RWPE2 (cell line): ENCODE data around the gene FUNDC2.
"Not testable (repeated sequence)": the region's sequence is repeated elsewhere in the genome, so short reads cannot be mapped to it uniquely, and the experiment has no call there.

ENCODE experiments used
- ATAC-seq: fragments of 200-7000 bp; cut with Tn5 transposase; 3 replicates; pipeline ENCODE4 v1.9.1; 2021; ENCODE audit warnings: low read depth
- DNase-seq: peaks from one replicate; pipeline ENCODE4 v3.0.0-alpha.2; 2020; ENCODE audit warnings: low spot score
- H3K27ac ChIP-seq: fragments of 450-650 bp; 2 replicates; pipeline ENCODE4 v1.5.1; 2017; ENCODE audit warnings: mild to moderate bottlenecking; ENCODE audit not compliant: poor library complexity, severe bottlenecking
- H3K27me3 ChIP-seq: fragments of 250-450 bp; sonication (Bioruptor Pico); 2 replicates; pipeline ENCODE4 v1.5.1; 2021; ENCODE audit warnings: mild to moderate bottlenecking, moderate library complexity; ENCODE audit not compliant: insufficient read depth, poor library complexity, severe bottlenecking
- H3K36me3 ChIP-seq: fragments of 250-450 bp; sonication (Bioruptor Pico); 2 replicates; pipeline ENCODE4 v1.5.1; 2020; ENCODE audit warnings: low read depth, mild to moderate bottlenecking, moderate library complexity
- H3K4me1 ChIP-seq: fragments of 250-450 bp; sonication (Bioruptor Pico); 2 replicates; pipeline ENCODE4 v1.5.1; 2021; ENCODE audit warnings: mild to moderate bottlenecking, moderate library complexity; ENCODE audit not compliant: insufficient read depth, poor library complexity, severe bottlenecking
- H3K4me3 ChIP-seq: fragments of 250-450 bp; sonication (Bioruptor Pico); 2 replicates; pipeline ENCODE4 v1.5.1; 2021; ENCODE audit warnings: mild to moderate bottlenecking, moderate library complexity; ENCODE audit not compliant: severe bottlenecking
- H3K9me3 ChIP-seq: fragments of 250-450 bp; sonication (Bioruptor Pico); 2 replicates; pipeline ENCODE4 v1.5.1; 2021; ENCODE audit warnings: mild to moderate bottlenecking, moderate library complexity; ENCODE audit not compliant: severe bottlenecking
- TF ChIP-seq, protein P1 (sequence below): fragments of 450-650 bp; IDR thresholded peaks from one replicate; pipeline ENCODE4 v1.5.1; 2017; ENCODE audit warnings: mild to moderate bottlenecking, moderate library complexity; ENCODE audit not compliant: poor library complexity, severe bottlenecking

The FUNDC2 gene

DNA sequence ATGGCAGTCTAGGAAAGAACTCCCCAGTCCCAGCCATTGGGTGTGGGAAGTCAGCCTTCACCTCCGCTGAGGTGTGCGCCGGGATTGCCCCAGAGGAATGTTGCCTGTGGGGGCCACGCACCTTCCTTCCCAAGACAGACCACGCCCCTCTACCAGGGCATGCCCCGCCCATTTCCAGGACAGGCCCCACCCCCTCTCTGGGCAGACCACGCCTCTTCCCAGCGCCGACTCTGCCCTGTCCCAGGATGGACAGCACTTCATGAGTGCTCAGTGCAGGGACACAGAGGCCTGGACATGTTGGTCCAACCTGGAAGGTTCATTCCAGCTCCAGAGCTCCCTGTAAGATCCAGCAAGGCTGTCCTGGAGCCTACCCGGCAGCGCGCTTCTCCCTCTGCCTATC lies 18.1 kb upstream of the FUNDC2 start:
- not testable (repeated sequence) for ATAC-seq, DNase-seq, H3K9me3 ChIP-seq, H3K4me1 ChIP-seq, H3K36me3 ChIP-seq, H3K27ac ChIP-seq, H3K27me3 ChIP-seq, H3K4me3 ChIP-seq

DNA sequence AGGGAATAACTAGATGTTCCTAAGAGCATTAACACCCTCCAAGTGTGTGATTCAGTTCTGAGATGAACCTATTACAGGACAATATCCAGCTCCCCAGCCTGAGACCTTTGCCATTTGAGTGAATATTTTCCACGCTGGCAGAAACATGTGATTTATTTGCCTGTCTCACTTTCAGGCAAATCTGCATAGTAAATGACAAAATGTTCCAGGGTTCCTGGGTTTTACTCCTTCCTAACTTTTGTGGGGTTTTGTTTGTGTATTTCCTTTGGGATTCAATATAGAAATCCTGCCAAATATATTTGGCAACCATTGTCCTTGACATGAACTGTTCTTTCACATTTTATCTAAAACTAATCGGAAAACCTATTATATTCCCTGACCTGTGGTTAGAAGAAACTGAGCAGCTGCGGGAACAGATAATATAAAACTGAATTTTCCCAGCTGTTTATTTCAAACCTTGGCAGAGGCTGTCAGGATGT lies 16.6 kb upstream of the FUNDC2 start:
- Histone ChIP-seq H3K4me1 (no peaks in the 10 kb centered on the region), H3K27ac (no peak overlapping the region), H3K4me3 (no peak overlapping the region), H3K27me3 (no peaks in the 10 kb centered on the region), H3K9me3 (no peaks in the 10 kb centered on the region), H3K36me3 (no peaks in the 10 kb centered on the region)
- TF ChIP-seq, protein P1, sequence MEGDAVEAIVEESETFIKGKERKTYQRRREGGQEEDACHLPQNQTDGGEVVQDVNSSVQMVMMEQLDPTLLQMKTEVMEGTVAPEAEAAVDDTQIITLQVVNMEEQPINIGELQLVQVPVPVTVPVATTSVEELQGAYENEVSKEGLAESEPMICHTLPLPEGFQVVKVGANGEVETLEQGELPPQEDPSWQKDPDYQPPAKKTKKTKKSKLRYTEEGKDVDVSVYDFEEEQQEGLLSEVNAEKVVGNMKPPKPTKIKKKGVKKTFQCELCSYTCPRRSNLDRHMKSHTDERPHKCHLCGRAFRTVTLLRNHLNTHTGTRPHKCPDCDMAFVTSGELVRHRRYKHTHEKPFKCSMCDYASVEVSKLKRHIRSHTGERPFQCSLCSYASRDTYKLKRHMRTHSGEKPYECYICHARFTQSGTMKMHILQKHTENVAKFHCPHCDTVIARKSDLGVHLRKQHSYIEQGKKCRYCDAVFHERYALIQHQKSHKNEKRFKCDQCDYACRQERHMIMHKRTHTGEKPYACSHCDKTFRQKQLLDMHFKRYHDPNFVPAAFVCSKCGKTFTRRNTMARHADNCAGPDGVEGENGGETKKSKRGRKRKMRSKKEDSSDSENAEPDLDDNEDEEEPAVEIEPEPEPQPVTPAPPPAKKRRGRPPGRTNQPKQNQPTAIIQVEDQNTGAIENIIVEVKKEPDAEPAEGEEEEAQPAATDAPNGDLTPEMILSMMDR = no peak
- DNase-seq = no peak
- ATAC-seq = no peak

DNA sequence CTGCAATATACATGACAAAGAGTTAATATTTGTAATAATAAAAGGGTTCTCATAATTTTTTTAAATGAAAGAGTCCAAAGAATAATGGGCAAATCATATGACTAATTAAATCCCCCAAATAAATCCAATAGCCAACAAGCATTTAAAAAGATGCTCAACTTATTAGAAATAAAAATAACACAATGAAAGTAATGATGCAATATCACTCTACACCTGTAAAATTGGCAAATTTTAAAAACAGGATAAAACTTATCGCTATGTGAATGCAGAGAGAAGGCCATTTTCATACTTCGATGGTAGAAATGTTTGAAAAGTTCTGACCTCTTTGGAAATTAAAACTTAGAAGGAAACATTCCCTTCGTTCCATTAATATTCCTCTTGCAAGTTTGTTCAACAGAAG lies 6.1 kb upstream of the FUNDC2 start:
- H3K27me3 ChIP-seq = no peaks in the 10 kb centered on the region
- H3K4me1 ChIP-seq = no peaks in the 10 kb centered on the region
- DNase-seq (no peak), ATAC-seq (no peak)
- H3K9me3 ChIP-seq = no peaks in the 10 kb centered on the region
- no peak overlapping the region for H3K4me3 ChIP-seq
- H3K27ac ChIP-seq = no peak overlapping the region
- no peaks in the 10 kb centered on the region for H3K36me3 ChIP-seq
- TF ChIP-seq, protein P1 = no peak

DNA sequence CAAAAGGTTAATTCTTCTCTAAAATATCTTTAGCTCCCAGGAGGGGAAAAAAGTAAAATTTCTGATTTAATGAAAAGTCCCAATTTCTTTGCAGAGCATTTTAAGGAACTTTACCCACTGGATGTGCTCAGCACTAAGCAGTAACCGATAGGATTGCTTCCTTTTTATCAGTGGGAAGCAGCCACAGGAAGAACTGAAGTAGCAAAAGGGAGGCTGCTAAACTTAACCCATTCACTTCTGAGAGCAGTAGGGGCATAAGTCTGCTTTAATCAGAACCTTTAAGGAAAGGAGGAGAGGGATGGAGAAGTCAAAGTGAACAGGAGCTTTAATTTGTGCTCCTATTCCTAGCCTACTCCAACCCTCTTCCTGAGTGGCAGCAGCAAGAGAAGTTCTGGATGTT lies 4.1 kb upstream of the FUNDC2 start, which contains the start of gene F8:
Gene F8, minus strand, starts transcription at position 139 of the 400 bp plus-strand sequence. CDS start 171 bp downstream, outside the sequence.
- TF ChIP-seq, protein P1 = no peak
- H3K36me3 ChIP-seq = no peaks in the 10 kb centered on the region
- ATAC-seq (no peak), DNase-seq (no peak)
- H3K9me3 ChIP-seq = no peaks in the 10 kb centered on the region
- no peak within 1 kb of the TSS for H3K4me3 ChIP-seq
- H3K27me3 ChIP-seq = no peaks in the 10 kb centered on the region
- H3K27ac ChIP-seq = no peak within 1 kb of the TSS
- peaks cover 3% of the 10 kb centered on the region for H3K4me1 ChIP-seq

- Histone ChIP-seq H3K4me1 (peaks cover 3% of the 10 kb centered on the region), H3K27ac (no peak overlapping the region), H3K36me3 (no peaks in the 10 kb centered on the region), H3K9me3 (no peaks in the 10 kb centered on the region), H3K27me3 (no peaks in the 10 kb centered on the region), H3K4me3 (no peak overlapping the region)
- DNase-seq (no peak), ATAC-seq (no peak)
- TF ChIP-seq, protein P1 = no peak
These were observed 2.5 kb upstream of the FUNDC2 start for GRCh38 chrX:155023907-155024833.
